CD4-positive, alpha-beta T cell (primary cell): ENCODE results near the gene HLA-DOB. TPM values are rescaled to one million over a fixed set of nuclear protein-coding genes. Genes with fewer than 3 reads are reported as not detected.
A peak's percentile ranks its signal among the peaks of the same experiment; 100 is the strongest.
"Not testable (repeated sequence)": the region's sequence is repeated elsewhere in the genome, so short reads cannot be mapped to it uniquely, and the experiment has no call there.

Experiments used
- ATAC-seq: fragments of 200-7000 bp; cut with Tn5 transposase; one replicate; pipeline ENCODE4 v1.10.0; 2022; ENCODE audit warnings: mild to moderate bottlenecking; ENCODE audit not compliant: poor library complexity
- CTCF ChIA-PET: fragments of 350-600 bp; sonication (Branson Sonifier 250); formaldehyde crosslinking; loops from one replicate; lab custom pipeline; 2021; ENCODE audit warnings: antibody characterized with exemption, inconsistent platforms; lab: Charles Lee
- POLR2A ChIA-PET: fragments of 350-600 bp; sonication (Branson Sonifier 250); formaldehyde crosslinking; loops from one replicate; lab custom pipeline; 2021; ENCODE audit warnings: antibody characterized with exemption, inconsistent platforms; lab: Charles Lee
- DNase-seq, 14 experiments: peaks; one replicate each; pipeline ENCODE4 v3.0.0-alpha.2; 2013 to 2020; ENCODE audit warnings: mixed read lengths in 2 of 14
- H3K27ac ChIP-seq, 2 donors: one replicate each; pipeline versions ENCODE4 v1.5.1 to v1.7.0; 2013; ENCODE audit warnings: low read length in 2 of 2, low read depth in 1 of 2, mild to moderate bottlenecking in 1 of 2
- H3K27me3 ChIP-seq, 2 experiments: 1 replicate in 1 of 2; 2 replicates in 1 of 2; pipeline versions ENCODE4 v1.6.1 to v1.7.0; 2013; ENCODE audit warnings: low read length in 2 of 2, control low read depth in 1 of 2, mild to moderate bottlenecking in 1 of 2, moderate library complexity in 1 of 2; ENCODE audit not compliant: insufficient read depth in 2 of 2, control insufficient read depth in 1 of 2
- H3K36me3 ChIP-seq: one replicate; pipeline ENCODE4 v1.6.1; 2013; ENCODE audit warnings: low read length, control low read depth; ENCODE audit not compliant: insufficient read depth
- H3K4me1 ChIP-seq: one replicate; pipeline ENCODE4 v1.6.1; 2013; ENCODE audit warnings: low read length, control low read depth; ENCODE audit not compliant: insufficient read depth
- H3K4me3 ChIP-seq: one replicate; pipeline ENCODE4 v1.5.1; 2013; ENCODE audit warnings: mild to moderate bottlenecking, low read length, moderate library complexity
- H3K9me3 ChIP-seq, 2 experiments: 1 replicate in 1 of 2; 2 replicates in 1 of 2; pipeline versions ENCODE4 v1.6.1 to v1.7.0; 2013; ENCODE audit warnings: low read length in 2 of 2, mild to moderate bottlenecking in 2 of 2, control low read depth in 1 of 2, moderate library complexity in 1 of 2; ENCODE audit not compliant: control insufficient read depth in 1 of 2, insufficient read depth in 1 of 2
- H3K27ac Mint-ChIP-seq: one replicate; pipeline ENCODE4 v1.8.0; 2020; ENCODE audit warnings: mixed read lengths
- H3K27me3 Mint-ChIP-seq: one replicate; pipeline ENCODE4 v1.8.0; 2021; ENCODE audit warnings: mixed read lengths
- H3K36me3 Mint-ChIP-seq: one replicate; pipeline ENCODE4 v1.8.0; 2021; ENCODE audit warnings: low read depth, mixed read lengths
- H3K4me1 Mint-ChIP-seq: one replicate; pipeline ENCODE4 v1.8.0; 2021; ENCODE audit warnings: low read depth, mixed read lengths
- H3K4me3 Mint-ChIP-seq: one replicate; pipeline ENCODE4 v1.8.0; 2020; ENCODE audit warnings: mild to moderate bottlenecking, mixed read lengths
- H3K9me3 Mint-ChIP-seq: one replicate; pipeline ENCODE4 v1.8.0; 2020; ENCODE audit warnings: mixed read lengths
- intact Hi-C, 2 experiments: fragments of 100-400 bp; cut with DNase I in 1 of 2; cut with micrococcal nuclease in 1 of 2; formaldehyde crosslinking; loops; one replicate each; pipeline versions ENCODE4 v1.15.1 to v1.9.0; 2023 to 2025; cut with DNase I, micrococcal nuclease
- total RNA-seq, 174 experiments: library from RNA in 2 of 174; stranded (reverse) in 2 of 174; gene quantifications; one replicate each; pipeline ENCODE4 v1.2.3 and lab custom pipeline; 2021 to 2026
- TF ChIP-seq, protein P1 (sequence below): fragments of 200-600 bp; IDR thresholded peaks from one replicate; pipeline ENCODE4 v1.8.0; 2022; ENCODE audit warnings: antibody characterized with exemption, mild to moderate bottlenecking

The HLA-DOB gene
- total RNA-seq, 2 experiments from 2014 or later: 2.9 to 3.2 TPM

DNA sequence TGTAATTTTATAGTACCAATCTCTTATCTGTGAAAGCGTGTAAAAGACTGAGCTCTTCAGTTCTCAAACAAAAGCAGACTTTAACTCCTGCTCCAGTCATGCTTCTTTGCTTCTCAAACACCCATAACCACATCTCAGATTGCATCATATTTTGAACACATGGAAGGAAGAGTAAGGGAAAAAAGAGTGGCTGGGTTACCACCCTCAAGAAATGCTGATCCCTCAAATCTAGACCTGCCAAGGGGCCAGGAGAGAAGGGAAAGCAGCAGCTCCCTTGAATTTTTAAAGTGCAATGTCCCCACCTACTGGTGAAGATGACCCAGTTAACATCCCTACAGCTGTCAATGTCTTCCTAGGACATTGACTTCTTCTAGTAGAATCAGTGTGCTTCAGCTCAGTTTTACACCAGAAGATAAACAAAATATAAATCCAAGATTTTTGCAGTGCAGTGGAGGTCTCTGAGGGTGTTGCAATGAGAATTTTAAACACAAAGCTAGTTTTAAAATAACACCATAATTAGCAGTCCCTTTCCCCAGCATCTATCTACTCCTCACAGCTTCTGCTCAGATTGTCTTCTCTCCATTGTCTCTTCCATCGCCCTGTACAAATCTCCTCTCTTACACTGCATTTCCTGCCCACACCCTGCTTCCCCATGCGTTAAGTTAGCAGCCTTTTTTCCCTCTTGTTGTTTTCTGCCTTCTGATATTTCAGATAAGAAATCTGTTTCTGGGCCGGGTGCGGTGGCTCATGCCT is 30.8 kb downstream of the HLA-DOB start:
- H3K27ac Mint-ChIP-seq: no peak overlapping the region
- ATAC-seq: peak; percentile 57
- H3K4me3 Mint-ChIP-seq: no peak overlapping the region
- Histone ChIP-seq H3K27ac (no peak overlapping the region), H3K4me1 (no peaks in the 10 kb centered on the region), H3K4me3 (no peak overlapping the region), H3K36me3 (no peaks in the 10 kb centered on the region), H3K27me3 (peaks cover 0 to 16% of the 10 kb centered on the region in 2 experiments), H3K9me3 (no peaks in the 10 kb centered on the region)
- peaks cover 62% of the 10 kb centered on the region for H3K27me3 Mint-ChIP-seq
- H3K36me3 Mint-ChIP-seq: no peaks in the 10 kb centered on the region
- H3K4me1 Mint-ChIP-seq: no peaks in the 10 kb centered on the region
- ChIA-PET POLR2A (interaction anchor here (1.1 to 1.2 kb wide), 2 partner anchors 82 to 372 kb away, joined by 3 to 6 read pairs; no protein-coding TSS in a partner anchor), CTCF (interaction anchor here (0.8 to 2.3 kb wide), 8 partner anchors 46 to 372 kb away, joined by 3 to 10 read pairs (median 6); no protein-coding TSS in a partner anchor)
- DNase-seq: peak in 5 of 14 experiments; percentile 11 to 69 (median 57)
- intact Hi-C loops: loop anchor here (1.0 to 2.0 kb wide), 3 partner anchors 85 to 371 kb away; no protein-coding TSS in a partner anchor
- TF ChIP-seq, protein P1, sequence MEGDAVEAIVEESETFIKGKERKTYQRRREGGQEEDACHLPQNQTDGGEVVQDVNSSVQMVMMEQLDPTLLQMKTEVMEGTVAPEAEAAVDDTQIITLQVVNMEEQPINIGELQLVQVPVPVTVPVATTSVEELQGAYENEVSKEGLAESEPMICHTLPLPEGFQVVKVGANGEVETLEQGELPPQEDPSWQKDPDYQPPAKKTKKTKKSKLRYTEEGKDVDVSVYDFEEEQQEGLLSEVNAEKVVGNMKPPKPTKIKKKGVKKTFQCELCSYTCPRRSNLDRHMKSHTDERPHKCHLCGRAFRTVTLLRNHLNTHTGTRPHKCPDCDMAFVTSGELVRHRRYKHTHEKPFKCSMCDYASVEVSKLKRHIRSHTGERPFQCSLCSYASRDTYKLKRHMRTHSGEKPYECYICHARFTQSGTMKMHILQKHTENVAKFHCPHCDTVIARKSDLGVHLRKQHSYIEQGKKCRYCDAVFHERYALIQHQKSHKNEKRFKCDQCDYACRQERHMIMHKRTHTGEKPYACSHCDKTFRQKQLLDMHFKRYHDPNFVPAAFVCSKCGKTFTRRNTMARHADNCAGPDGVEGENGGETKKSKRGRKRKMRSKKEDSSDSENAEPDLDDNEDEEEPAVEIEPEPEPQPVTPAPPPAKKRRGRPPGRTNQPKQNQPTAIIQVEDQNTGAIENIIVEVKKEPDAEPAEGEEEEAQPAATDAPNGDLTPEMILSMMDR: peak; percentile 65
- no peaks in the 10 kb centered on the region for H3K9me3 Mint-ChIP-seq

DNA sequence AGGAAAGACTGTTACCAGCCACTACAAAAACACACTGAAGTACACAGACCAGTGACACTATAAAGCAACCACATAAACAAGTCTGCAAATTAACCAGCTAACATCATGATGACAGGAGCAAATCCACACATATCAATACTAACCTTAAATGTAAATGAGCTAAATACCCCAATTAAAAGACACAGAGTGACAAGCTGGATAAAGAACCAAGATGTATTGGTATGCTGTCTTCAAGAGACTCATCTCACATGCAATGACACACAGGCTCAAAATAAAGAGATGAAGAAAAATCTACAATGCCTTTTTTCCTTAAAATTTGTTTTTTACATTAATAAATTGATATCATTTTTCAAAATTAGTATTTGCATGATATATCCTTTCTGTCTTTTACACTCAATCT is 33.9 kb downstream of the HLA-DOB start:
- H3K36me3 Mint-ChIP-seq, H3K4me1 Mint-ChIP-seq, H3K4me1 ChIP-seq, H3K27ac ChIP-seq, H3K4me3 Mint-ChIP-seq, DNase-seq, POLR2A ChIA-PET, H3K9me3 ChIP-seq, H3K9me3 Mint-ChIP-seq, ATAC-seq, H3K36me3 ChIP-seq, intact Hi-C loops, H3K4me3 ChIP-seq, CTCF ChIA-PET, H3K27ac Mint-ChIP-seq: not testable (repeated sequence)
- H3K27me3 Mint-ChIP-seq: peaks cover 51% of the 10 kb centered on the region
- H3K27me3 ChIP-seq: peaks cover 0 to 11% of the 10 kb centered on the region in 2 experiments

DNA sequence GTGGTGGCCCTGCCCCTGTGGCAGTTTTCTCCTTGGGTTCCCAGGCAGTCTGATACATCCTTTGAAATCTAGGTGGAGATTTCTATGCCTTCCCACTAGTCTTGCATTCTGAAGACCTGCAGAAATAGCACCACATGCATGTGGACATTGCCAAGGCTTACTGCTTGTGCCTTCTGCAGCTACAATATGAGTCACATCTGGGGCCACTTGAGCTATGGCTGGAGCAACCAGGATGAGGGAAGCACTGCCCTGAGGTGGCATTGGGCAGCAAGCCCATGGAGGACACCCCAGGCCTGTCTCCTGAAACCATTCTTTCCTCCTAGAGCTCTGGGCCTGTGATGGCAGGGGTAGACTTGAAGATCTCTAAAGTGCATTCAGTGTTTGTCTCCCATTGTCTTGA is 37.8 kb downstream of the HLA-DOB start:
- ChIA-PET CTCF (no interaction called here), POLR2A (no interaction called here)
- H3K36me3 Mint-ChIP-seq: no peaks in the 10 kb centered on the region
- Histone ChIP-seq H3K4me1 (no peaks in the 10 kb centered on the region), H3K27ac (no peak overlapping the region), H3K4me3 (no peak overlapping the region), H3K36me3 (no peaks in the 10 kb centered on the region), H3K27me3 (no peaks in the 10 kb centered on the region), H3K9me3 (no peaks in the 10 kb centered on the region)
- intact Hi-C loops: no loop called here
- DNase-seq (no peak), ATAC-seq (no peak)
- H3K4me1 Mint-ChIP-seq: no peaks in the 10 kb centered on the region
- peaks cover 37% of the 10 kb centered on the region for H3K27me3 Mint-ChIP-seq
- H3K9me3 Mint-ChIP-seq: no peaks in the 10 kb centered on the region
- no peak overlapping the region for H3K27ac Mint-ChIP-seq
- H3K4me3 Mint-ChIP-seq: no peak overlapping the region
- TF ChIP-seq, protein P1: no peak
